Erythroblast (primary cell): ENCODE results near the gene PASK.

Source experiments
- GATA1 ChIP-seq: IDR thresholded peaks from 2 replicates; pipeline ENCODE4 v1.6.1; 2011; ENCODE audit warnings: low read depth, mild to moderate bottlenecking, control low read depth, low read length, moderate library complexity
- POLR2A ChIP-seq: IDR thresholded peaks from 2 replicates; pipeline ENCODE4 v1.6.1; 2011; ENCODE audit warnings: mild to moderate bottlenecking, low read length

DNA sequence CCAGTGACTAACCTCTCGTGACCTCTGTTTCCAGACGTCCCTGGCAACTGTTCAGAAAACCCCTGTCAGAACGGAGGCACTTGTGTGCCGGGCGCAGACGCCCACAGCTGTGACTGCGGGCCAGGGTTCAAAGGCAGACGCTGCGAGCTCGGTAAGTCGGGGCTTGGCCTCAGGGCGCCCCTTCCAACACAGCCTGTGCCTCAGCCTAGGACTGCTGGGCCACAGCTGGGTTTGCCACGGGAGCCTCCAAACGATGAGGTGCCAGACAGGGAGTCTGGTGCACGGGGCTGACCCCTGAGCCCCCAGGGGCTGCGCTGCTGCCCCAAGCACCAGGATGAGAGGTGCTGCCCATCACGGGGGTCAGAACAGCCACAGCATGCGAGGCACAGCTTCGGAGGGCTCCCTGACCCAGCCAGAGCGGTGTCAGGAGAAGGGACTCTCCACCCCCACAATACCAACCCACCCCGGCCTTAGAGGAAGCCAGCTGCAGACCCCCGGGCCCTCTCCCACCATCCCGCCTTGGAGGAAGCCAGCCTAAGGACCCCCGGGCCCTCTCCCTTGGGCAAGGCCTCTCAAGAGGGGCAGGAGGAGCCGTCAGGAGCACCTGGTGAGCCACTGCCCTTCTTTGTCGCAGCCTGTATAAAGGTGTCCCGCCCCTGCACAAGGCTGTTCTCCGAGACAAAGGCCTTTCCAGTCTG is 67.5 kb downstream of the PASK start:
- TF ChIP-seq POLR2A (no peak), GATA1 (no peak)
